Measurements from ENCODE around the gene PLEKHM1. TPM values are rescaled to one million over a fixed set of nuclear protein-coding genes. Genes with fewer than 3 reads are reported as not detected.

The PLEKHM1 gene
- total RNA-seq, 1 experiment from 2014 or later = 8.5 TPM

DNA sequence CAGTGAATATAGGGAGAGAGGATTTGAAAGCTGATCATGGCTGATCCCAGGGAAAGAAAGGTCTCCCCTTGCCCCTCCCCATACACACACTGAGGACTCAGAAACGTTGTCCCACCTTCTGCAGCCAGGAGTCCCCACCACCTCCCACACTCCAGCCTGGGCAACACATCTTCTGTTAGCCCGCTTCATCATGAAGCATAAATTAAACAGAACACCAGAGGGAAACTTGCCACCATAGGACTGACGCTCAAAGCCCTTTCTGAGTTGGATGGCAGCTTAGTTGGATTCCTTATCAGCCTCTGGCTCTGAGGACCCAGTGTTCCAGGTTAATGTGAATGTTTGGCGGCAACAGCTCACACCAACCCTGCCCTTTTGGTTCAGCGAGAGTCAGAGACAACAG lies 91.7 kb downstream of the PLEKHM1 start:
- DNase-seq (ENCODE audit: low spot score) = no peak

DNA sequence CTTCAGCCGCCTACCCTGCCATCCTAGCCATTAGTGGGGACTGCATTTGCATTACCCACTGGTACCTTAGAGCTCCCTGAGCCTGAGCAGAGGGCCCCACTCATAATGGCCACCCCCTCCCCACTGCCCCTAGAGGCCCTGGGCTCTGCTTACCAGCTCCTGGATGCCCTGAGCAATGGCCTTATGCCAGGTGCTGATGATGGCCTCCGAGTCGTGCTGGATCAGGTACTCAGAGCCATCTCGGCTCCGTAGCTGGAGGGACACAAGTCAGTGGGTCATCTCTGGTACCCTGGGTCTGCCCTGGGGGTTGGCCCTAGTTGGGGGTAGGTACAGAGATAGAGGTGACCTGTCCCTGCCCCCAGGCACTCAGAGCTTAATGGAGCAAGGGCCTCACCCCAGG lies 92.7 kb downstream of the PLEKHM1 start:
- no peak for DNase-seq (ENCODE audit: low spot score)

GRCh38 chr17:45396496-45397205 lies 93.9 kb downstream of the PLEKHM1 start:
- DNase-seq (ENCODE audit: low spot score) = no peak

- no peak for DNase-seq (ENCODE audit: low spot score)
Measured at GRCh38 chr17:45395569-45396415, 94.7 kb downstream of the PLEKHM1 start.

- peak; percentile 69 for DNase-seq (ENCODE audit: low spot score)
Measured at GRCh38 chr17:45394913-45395568, 95.5 kb downstream of the PLEKHM1 start.

- no peak for DNase-seq (ENCODE audit: low spot score)
Measured at GRCh38 chr17:45394564-45394912, 96.0 kb downstream of the PLEKHM1 start.

DNA sequence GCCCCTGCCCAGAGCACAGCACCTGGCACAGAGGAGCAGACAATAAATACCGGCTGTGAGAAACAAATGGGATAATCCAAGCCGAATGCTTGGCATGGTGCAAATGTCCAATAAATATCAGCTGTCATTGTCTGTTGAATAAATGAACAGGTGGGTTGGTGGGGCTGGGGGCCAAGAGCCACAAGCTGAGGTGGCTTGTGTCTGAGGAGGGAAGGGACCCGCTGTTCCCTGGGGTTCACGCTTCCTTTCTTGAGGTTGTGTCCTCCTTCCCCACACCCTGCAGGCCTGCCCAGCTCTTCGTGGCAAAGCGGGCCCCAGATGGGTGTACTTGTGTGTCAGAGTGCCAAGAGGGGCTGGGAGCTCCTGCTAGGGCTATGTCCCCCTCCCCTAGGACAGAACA lies 96.4 kb downstream of the PLEKHM1 start:
- DNase-seq (ENCODE audit: low spot score) = no peak

- DNase-seq (ENCODE audit: low spot score) = no peak
Measured at GRCh38 chr17:45393411-45393810, 97.1 kb downstream of the PLEKHM1 start.

- DNase-seq (ENCODE audit: low spot score) = no peak
Measured at GRCh38 chr17:45391918-45392317, 98.6 kb downstream of the PLEKHM1 start.

DNA sequence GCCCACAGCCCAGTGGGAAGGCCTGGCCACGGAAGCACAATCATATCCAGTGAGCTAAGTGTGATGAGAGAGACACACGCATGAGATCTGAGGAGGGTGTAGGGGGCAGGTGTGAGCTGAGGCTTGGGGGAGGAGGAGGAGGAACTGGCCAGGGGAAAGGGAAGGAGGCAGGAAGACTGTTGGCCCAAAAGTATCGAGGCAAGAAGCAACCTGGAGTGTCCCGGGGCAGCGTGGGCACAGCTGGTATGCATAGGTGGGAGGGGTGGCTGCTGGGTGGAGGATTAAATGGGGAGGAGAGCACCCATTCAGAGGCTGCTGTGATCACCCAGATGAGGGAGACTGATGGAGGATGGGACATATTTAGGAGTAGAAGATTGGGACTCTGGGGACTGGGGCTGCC lies 99.2 kb downstream of the PLEKHM1 start:
- no peak for DNase-seq (ENCODE audit: low spot score)

DNA sequence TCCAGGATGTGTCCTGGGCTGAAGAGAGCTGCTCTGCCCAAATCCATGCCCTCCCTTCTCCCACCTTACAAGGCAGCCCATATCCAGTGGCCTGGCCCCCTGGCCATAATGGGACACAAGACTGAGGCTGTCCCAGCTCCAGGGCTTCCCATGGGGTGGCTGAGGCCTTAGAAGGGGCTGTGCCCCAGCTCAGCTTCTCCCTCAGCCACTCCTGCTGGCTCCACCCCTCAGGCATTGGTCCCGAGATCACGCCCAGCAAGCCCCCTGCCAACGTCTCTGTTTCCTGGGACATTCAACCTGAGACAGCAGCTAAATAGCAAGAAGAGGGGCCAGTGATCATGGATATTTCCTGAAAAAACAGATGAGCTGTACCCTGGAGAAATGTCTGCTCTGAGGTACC lies 101.2 kb downstream of the PLEKHM1 start:
- no peak for DNase-seq (ENCODE audit: low spot score)

DNA sequence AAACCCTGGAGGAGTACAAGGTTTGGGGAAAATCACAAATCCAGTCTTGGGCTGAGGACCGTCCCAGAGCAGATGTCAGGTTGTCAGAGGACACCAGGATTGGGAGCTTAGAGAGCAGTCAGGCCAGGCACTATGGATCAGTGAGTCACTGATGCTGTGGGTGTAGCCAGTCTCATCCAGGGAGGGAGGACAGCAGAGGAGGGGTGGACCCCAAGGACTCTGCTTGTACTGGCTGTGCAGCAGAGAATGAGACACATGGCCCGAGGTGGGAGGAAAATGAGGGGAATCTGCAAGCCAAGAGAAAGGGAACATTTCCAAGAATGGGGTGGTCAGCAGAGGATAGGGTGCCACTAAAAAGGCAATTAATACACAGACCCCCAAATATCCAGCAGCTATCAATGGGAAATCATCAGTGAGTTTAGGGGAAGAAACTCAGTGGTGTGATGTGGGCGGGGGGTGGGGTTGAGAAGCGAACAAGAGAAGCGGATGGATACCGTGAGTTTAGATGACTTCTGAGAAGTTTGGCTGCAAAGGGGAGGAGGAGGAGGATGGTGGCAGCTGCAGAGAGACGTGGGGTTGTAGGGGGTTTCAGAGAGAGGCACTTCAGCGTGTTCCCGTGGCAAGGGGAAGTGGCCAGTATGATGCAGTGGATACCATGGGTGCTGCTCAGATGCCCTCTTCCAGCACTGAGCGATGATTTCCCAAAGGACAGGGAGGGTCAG lies 101.8 kb downstream of the PLEKHM1 start:
- DNase-seq (ENCODE audit: low spot score) = no peak

GRCh38 chr17:45387739-45388138 lies 102.8 kb downstream of the PLEKHM1 start:
- no peak for DNase-seq (ENCODE audit: low spot score)

DNA sequence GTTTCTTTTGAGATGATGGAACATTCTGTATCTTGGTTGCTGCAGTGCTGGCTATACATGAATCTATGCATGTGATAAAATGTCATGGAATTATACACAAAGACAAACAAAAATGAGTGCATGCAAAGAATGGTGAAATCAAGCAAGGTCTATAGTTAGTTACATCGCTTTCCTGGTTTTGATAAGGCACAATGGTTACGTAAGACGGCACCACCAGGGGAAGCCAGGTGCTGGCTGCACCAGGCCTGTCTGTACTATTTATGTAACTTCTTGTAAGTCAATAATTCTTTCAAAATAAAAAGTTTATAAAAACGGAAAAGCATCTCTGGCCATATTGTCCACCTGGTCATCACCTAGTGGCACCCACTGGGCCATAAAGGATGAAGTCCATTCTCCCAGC lies 104.3 kb downstream of the PLEKHM1 start:
- DNase-seq (ENCODE audit: low spot score) = no peak

Other genes starting within 250 kb of the PLEKHM1 start
- gene SPATA32, start 228.6 kb downstream of the PLEKHM1 start, total RNA-seq (2014; rRNA removed; shearing (Covaris generic)) = 0.21 TPM in 1 of 2 replicates, not detected in the other
- gene MAP3K14, start 173.7 kb downstream of the PLEKHM1 start, total RNA-seq (2014; rRNA removed; shearing (Covaris generic)) = 4.3 and 4.6 TPM in 2 replicates
- gene ARHGAP27, start 57.9 kb downstream of the PLEKHM1 start, total RNA-seq (2014; rRNA removed; shearing (Covaris generic)) = 0.46 and 1.4 TPM in 2 replicates